AG10803 (cell line): Measurements from ENCODE around the gene NSUN2.

Experiments used
- DNase-seq: peaks from one replicate; pipeline ENCODE4 v3.0.0; 2010; ENCODE audit warnings: low read depth
- H3K4me3 ChIP-seq: 2 replicates; pipeline ENCODE4 v1.5.1; 2011; ENCODE audit warnings: mild to moderate bottlenecking, low read length, control low read depth
- TF ChIP-seq, protein P1 (sequence below): conservative IDR thresholded peaks from 2 replicates; pipeline ENCODE4 v1.5.1; 2011; ENCODE audit warnings: mild to moderate bottlenecking, low read length, control low read depth, inconsistent platforms

NSUN2 gene

GRCh38 chr5:6578676-6579343, 54.0 kb downstream of the NSUN2 start:
- no peak overlapping the region for H3K4me3 ChIP-seq
- TF ChIP-seq, protein P1, sequence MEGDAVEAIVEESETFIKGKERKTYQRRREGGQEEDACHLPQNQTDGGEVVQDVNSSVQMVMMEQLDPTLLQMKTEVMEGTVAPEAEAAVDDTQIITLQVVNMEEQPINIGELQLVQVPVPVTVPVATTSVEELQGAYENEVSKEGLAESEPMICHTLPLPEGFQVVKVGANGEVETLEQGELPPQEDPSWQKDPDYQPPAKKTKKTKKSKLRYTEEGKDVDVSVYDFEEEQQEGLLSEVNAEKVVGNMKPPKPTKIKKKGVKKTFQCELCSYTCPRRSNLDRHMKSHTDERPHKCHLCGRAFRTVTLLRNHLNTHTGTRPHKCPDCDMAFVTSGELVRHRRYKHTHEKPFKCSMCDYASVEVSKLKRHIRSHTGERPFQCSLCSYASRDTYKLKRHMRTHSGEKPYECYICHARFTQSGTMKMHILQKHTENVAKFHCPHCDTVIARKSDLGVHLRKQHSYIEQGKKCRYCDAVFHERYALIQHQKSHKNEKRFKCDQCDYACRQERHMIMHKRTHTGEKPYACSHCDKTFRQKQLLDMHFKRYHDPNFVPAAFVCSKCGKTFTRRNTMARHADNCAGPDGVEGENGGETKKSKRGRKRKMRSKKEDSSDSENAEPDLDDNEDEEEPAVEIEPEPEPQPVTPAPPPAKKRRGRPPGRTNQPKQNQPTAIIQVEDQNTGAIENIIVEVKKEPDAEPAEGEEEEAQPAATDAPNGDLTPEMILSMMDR = no peak
- DNase-seq = peak; percentile 34

- no peak overlapping the region for H3K4me3 ChIP-seq
- TF ChIP-seq, protein P1 = peak; percentile 73
- DNase-seq = peak; percentile 67
These were observed 55.9 kb downstream of the NSUN2 start for GRCh38 chr5:6576861-6577501.

DNA sequence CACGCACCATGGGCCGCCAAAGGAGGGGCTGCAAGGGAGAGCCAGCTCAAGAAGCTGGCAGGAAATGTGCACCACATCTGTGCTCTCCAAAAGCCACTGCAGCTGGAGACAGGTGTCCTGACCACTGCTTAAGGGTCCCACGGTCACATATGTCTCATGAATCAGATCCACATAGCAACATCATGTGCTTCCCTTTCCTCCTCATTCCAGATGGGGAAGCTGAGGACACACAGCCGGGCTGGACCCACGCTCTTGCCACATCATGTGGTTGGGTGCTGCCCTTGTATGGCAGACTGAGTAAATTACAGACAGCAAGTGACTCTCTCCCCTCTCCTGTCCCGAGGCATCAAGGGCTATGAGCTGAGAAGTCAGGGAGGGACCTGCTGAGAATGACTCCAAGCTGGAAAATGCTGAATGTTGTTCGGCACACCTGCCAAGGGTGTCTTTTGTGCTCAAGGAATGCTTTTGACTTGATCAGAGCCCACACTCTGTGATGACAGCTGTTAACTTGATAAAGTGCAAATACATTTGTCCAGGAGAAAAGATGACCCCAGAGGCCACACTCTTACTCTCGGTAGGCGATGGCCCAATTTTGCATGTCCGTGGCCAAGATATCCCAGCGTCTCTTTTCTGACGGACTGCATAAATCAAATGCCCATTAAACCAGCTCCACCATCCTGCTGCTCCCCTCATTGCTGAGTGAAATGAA, 58.2 kb downstream of the NSUN2 start:
- TF ChIP-seq, protein P1 = no peak
- H3K4me3 ChIP-seq = no peak overlapping the region
- peak; percentile 23 for DNase-seq

GRCh38 chr5:6574111-6574510, 58.7 kb downstream of the NSUN2 start:
- no peak overlapping the region for H3K4me3 ChIP-seq
- TF ChIP-seq, protein P1 = no peak
- no peak for DNase-seq

- DNase-seq = no peak
- no peak overlapping the region for H3K4me3 ChIP-seq
- TF ChIP-seq, protein P1 = no peak
These were observed 59.2 kb downstream of the NSUN2 start for GRCh38 chr5:6573651-6574101.

DNA sequence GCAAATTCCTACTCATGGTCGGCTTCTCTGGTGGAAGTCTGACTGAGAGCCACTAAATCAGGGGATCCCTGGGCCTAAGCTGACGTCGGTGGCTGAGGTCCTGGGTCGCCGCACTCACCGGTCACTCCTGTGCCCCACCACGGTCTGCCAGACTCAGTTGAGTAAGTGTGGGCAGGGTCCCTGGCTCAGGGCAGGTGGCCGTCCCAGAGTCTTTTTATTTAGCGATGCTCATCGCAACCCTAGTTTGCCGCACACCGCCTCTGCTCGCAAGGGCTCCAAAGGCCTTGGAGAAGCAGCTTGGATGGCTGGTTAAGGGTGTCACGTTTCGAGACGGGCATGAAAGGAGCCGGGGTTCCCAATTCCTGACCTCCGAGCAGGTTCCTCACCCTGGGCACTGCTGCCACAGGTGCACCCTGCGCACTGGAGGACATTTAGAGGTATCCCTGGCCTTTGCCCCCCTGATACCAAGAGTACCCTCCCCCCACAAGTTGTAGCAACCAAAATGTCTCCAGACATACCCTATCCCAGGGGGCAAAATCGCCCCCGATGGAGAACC, 59.9 kb downstream of the NSUN2 start:
- no peak overlapping the region for H3K4me3 ChIP-seq
- no peak for DNase-seq
- TF ChIP-seq, protein P1 = no peak
